Smooth muscle cell of the umbilical artery (primary cell): Measurements from ENCODE around the gene DYNLT2B. TPM values are rescaled to one million over a fixed set of nuclear protein-coding genes. Genes with fewer than 3 reads are reported as not detected.

ENCODE experiments used
- total RNA-seq: library from RNA; depleted of rRNA; stranded (reverse); fragments of >200 nt; gene quantifications from 2 replicates; pipeline ENCODE4 v1.2.3, GENCODE V29; 2014

The DYNLT2B gene
- total RNA-seq = 5.9 and 7.2 TPM in 2 replicates

GRCh38 chr3:196317687-196318467, at the start of gene DYNLT2B:
TSS of gene DYNLT2B (minus strand) at chr3:196318240. CDS start at chr3:196318152, 88 bp downstream.

GRCh38 chr3:196287440-196288140, 30.4 kb downstream of the DYNLT2B start, which contains the start of gene PCYT1A:
TSS of gene PCYT1A (minus strand) at chr3:196287726. CDS start at chr3:196270531, 17,195 bp downstream.

Other genes starting within 250 kb of the DYNLT2B start
- gene TFRC, start 236.2 kb downstream of the DYNLT2B start, total RNA-seq = 446 and 494 TPM in 2 replicates
- not detected in 2 replicates for gene ZDHHC19, start 106.8 kb downstream of the DYNLT2B start, total RNA-seq
- not detected in 2 replicates for gene SLC51A, start 101.7 kb downstream of the DYNLT2B start, total RNA-seq
- gene PCYT1A, start 30.5 kb downstream of the DYNLT2B start, total RNA-seq = 82.5 and 98.9 TPM in 2 replicates
- gene TM4SF19, start 20.1 kb upstream of the DYNLT2B start, total RNA-seq = not detected in 2 replicates
- 19.0 and 25.1 TPM in 2 replicates for gene UBXN7, start 114.2 kb upstream of the DYNLT2B start, total RNA-seq
- gene RNF168, start 185.5 kb upstream of the DYNLT2B start, total RNA-seq = 14.3 and 18.8 TPM in 2 replicates
- gene SMCO1, start 197.1 kb upstream of the DYNLT2B start, total RNA-seq = not detected in 2 replicates